ENCODE data around the gene NUP188. TPM values are rescaled to one million over a fixed set of nuclear protein-coding genes. Genes with fewer than 3 reads are reported as not detected.
A peak's percentile ranks its signal among the peaks of the same experiment; 100 is the strongest.

The NUP188 gene
- total and polyA plus RNA-seq, 2 of the 13 experiments (the other 11 are each of a cell fraction or from before 2014, with no cell fraction given): 28.0 to 38.5 TPM

DNA sequence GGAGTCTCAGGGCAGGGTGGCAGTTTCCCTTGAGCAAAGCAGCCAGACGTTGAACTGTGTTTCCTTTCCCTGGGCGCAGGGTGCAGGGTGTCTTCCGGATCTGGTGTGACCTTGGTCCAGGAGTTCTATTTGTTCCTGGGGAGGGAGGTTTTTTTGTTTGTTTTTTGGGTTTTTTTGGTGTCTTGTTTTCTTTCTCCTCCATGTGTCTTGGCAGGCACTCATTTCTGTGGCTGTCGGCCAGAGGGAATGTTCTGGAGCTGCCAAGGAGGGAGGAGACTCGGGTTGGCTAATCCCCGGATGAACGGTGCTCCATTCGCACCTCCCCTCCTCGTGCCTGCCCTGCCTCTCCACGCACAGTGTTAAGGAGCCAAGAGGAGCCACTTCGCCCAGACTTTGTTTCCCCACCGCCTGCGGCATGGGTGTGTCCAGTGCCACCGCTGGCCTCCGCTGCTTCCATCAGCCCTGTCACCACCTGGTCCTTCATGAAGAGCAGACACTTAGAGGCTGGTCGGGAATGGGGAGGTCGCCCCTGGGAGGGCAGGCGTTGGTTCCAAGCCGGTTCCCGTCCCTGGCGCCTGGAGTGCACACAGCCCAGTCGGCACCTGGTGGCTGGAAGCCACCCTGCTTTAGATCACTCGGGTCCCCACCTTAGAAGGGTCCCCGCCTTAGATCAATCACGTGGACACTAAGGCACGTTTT lies 30.2 kb upstream of the NUP188 start (continued):
- TF ChIP-seq DMTF1 (CRISPR knock-in tag; IDR thresholded peaks at IDR 0.05): no peak; the same call in 1 of the 2 replicates
- TF ChIP-seq KDM5B (CRISPR knock-in tag; IDR thresholded peaks at IDR 0.05; ENCODE audit: borderline replicate concordance): peak; percentile 71; the same call in 1 of the 2 replicates
- TF ChIP-seq RFX5 (IDR thresholded peaks at IDR 0.05; ENCODE audit: low read depth, low read length): no peak
- no peak; the same call in 1 of the 2 replicates for TF ChIP-seq FOXC1 (CRISPR knock-in tag; IDR thresholded peaks at IDR 0.05; ENCODE audit: borderline replicate concordance)
- TF ChIP-seq ZNF75D (CRISPR knock-in tag; IDR thresholded peaks at IDR 0.05; ENCODE audit: borderline replicate concordance): no peak
- 0 out of 2 replicates have a peak, but pooled peaks have one; percentile 58 for TF ChIP-seq ZNF280B (CRISPR knock-in tag; IDR thresholded peaks at IDR 0.05; ENCODE audit: borderline replicate concordance)
- TF ChIP-seq, protein P1, sequence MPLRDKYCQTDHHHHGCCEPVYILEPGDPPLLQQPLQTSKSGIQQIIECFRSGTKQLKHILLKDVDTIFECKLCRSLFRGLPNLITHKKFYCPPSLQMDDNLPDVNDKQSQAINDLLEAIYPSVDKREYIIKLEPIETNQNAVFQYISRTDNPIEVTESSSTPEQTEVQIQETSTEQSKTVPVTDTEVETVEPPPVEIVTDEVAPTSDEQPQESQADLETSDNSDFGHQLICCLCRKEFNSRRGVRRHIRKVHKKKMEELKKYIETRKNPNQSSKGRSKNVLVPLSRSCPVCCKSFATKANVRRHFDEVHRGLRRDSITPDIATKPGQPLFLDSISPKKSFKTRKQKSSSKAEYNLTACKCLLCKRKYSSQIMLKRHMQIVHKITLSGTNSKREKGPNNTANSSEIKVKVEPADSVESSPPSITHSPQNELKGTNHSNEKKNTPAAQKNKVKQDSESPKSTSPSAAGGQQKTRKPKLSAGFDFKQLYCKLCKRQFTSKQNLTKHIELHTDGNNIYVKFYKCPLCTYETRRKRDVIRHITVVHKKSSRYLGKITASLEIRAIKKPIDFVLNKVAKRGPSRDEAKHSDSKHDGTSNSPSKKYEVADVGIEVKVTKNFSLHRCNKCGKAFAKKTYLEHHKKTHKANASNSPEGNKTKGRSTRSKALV (CRISPR knock-in tag; IDR thresholded peaks at IDR 0.05): 0 out of 2 replicates have a peak, but pooled peaks have one; percentile 30
- TF ChIP-seq IKZF4 (CRISPR knock-in tag; IDR thresholded peaks at IDR 0.05; ENCODE audit: borderline replicate concordance, low read depth, not compliant biosample characterization): no peak
- TF ChIP-seq ZNF557 (CRISPR knock-in tag; IDR thresholded peaks at IDR 0.05): no peak
- no peak for TF ChIP-seq EHMT2 (IDR thresholded peaks at IDR 0.05; ENCODE audit: borderline replicate concordance, low read depth, low read length)
- no peak for TF ChIP-seq RBM39 (IDR thresholded peaks at IDR 0.05; ENCODE audit: low read depth, low read length, poor library complexity, severe bottlenecking)
- no peak for TF ChIP-seq MEIS2 (CRISPR knock-in tag; IDR thresholded peaks at IDR 0.05)
- TF ChIP-seq ZBTB37 (CRISPR knock-in tag; IDR thresholded peaks at IDR 0.05): peak; percentile 96
- TF ChIP-seq ZNF207 (IDR thresholded peaks at IDR 0.05; ENCODE audit: borderline replicate concordance): no peak
- TF ChIP-seq SALL1 (CRISPR knock-in tag; IDR thresholded peaks at IDR 0.05): peak; percentile 73
- TF ChIP-seq YEATS2 (CRISPR knock-in tag; IDR thresholded peaks at IDR 0.05; ENCODE audit: borderline replicate concordance): no peak
- TF ChIP-seq DMAP1 (CRISPR knock-in tag; IDR thresholded peaks at IDR 0.05): peak; percentile 36; the same call in 1 of the 2 replicates
- TF ChIP-seq ZNF777 (CRISPR knock-in tag; IDR thresholded peaks at IDR 0.05): no peak
- no peak for TF ChIP-seq NFE2L2 (IDR thresholded peaks at IDR 0.05; ENCODE audit: low read length)
- TF ChIP-seq ZNF747 (CRISPR knock-in tag; IDR thresholded peaks at IDR 0.05; ENCODE audit: borderline replicate concordance): 0 out of 2 replicates have a peak, but pooled peaks have one; percentile 54

All from HepG2 (cell line).